HEK293 (cell line): ENCODE measurements around the gene SPEG.

Experiments
- CTCF ChIA-PET: fragments of 350-600 bp; formaldehyde crosslinking; extraction: SDS; loops from one replicate; lab custom pipeline; 2021; ENCODE audit warnings: antibody characterized with exemption; lab: Yijun Ruan, JAX
- POLR2A ChIA-PET: fragments of 300-600 bp; formaldehyde crosslinking; extraction: SDS; loops from one replicate; lab custom pipeline; 2020; ENCODE audit warnings: antibody characterized with exemption, inconsistent platforms; lab: Yijun Ruan, JAX
- H3K27ac ChIP-seq: fragments of 200-500 bp; sonication (Bioruptor generic); 2 replicates; pipeline ENCODE4 v1.5.1; 2014; ENCODE audit warnings: low read depth, low read length, control low read depth, inconsistent platforms; ENCODE audit errors: extremely low read depth
- H3K36me3 ChIP-seq, 2 experiments: fragments of 200-500 bp in 1 of 2; sonication (Bioruptor generic) in 1 of 2; 1 replicate in 1 of 2; 2 replicates in 1 of 2; pipeline ENCODE4 v1.5.1; 2014 to 2017; ENCODE audit warnings: inconsistent platforms in 2 of 2, low read length in 2 of 2; ENCODE audit not compliant: control insufficient read depth in 2 of 2, insufficient read depth in 1 of 2
- H3K4me1 ChIP-seq: fragments of 200-500 bp; sonication (Bioruptor generic); 2 replicates; pipeline ENCODE4 v1.5.1; 2014; ENCODE audit warnings: mild to moderate bottlenecking, low read length, inconsistent platforms; ENCODE audit not compliant: control insufficient read depth, insufficient read depth
- H3K4me3 ChIP-seq: 2 replicates; pipeline ENCODE4 v1.5.1; 2011; ENCODE audit warnings: low read depth, mild to moderate bottlenecking, control low read depth, low read length, moderate library complexity
- H3K9me3 ChIP-seq: fragments of 200-500 bp; sonication (Bioruptor generic); 2 replicates; pipeline ENCODE4 v1.5.1; 2014; ENCODE audit warnings: low read depth, low read length, inconsistent platforms; ENCODE audit not compliant: control insufficient read depth, insufficient read depth
- MEIS1 ChIP-seq: sonication (generic); formaldehyde crosslinking; IDR thresholded peaks from 2 replicates; pipeline ENCODE4 v1.8.1; 2022; ENCODE audit warnings: missing genetic modification reagents, mild to moderate bottlenecking, borderline replicate concordance
- MYNN ChIP-seq: fragments of 450-650 bp; formaldehyde crosslinking; IDR thresholded peaks from 2 replicates; pipeline ENCODE4 v1.5.1; 2016; ENCODE audit warnings: missing biosample characterization, missing genetic modification characterization, borderline replicate concordance
- SP2 ChIP-seq: fragments of 450-650 bp; formaldehyde crosslinking; IDR thresholded peaks from 2 replicates; pipeline ENCODE4 v1.5.1; 2016; ENCODE audit warnings: missing biosample characterization, missing genetic modification characterization
- SP3 ChIP-seq: fragments of 450-650 bp; formaldehyde crosslinking; IDR thresholded peaks from 2 replicates; pipeline ENCODE4 v1.5.1; 2016; ENCODE audit warnings: missing biosample characterization, missing genetic modification characterization
- TCF7L2 ChIP-seq: IDR thresholded peaks from 2 replicates; pipeline ENCODE4 v1.6.1; 2011; ENCODE audit warnings: low read depth, mild to moderate bottlenecking, inconsistent platforms, low read length, moderate library complexity, borderline replicate concordance
- ZBTB17 ChIP-seq: fragments of 450-650 bp; formaldehyde crosslinking; IDR thresholded peaks from 2 replicates; pipeline ENCODE4 v1.5.1; 2016; ENCODE audit warnings: missing biosample characterization, missing genetic modification characterization
- ZBTB21 ChIP-seq: fragments of 450-650 bp; formaldehyde crosslinking; IDR thresholded peaks from 2 replicates; pipeline ENCODE4 v1.5.1; 2017; ENCODE audit warnings: missing biosample characterization, missing genetic modification characterization
- ZBTB8A ChIP-seq: fragments of 450-650 bp; formaldehyde crosslinking; IDR thresholded peaks from 2 replicates; pipeline ENCODE4 v1.5.1; 2016; ENCODE audit warnings: missing biosample characterization, missing genetic modification characterization
- ZFP69B ChIP-seq: fragments of 450-650 bp; formaldehyde crosslinking; IDR thresholded peaks from 2 replicates; pipeline ENCODE4 v1.5.1; 2016; ENCODE audit warnings: missing biosample characterization, missing genetic modification characterization
- ZIC2 ChIP-seq: fragments of 450-650 bp; formaldehyde crosslinking; IDR thresholded peaks from 2 replicates; pipeline ENCODE4 v1.5.1; 2016; ENCODE audit warnings: missing biosample characterization, missing genetic modification characterization
- ZNF157 ChIP-seq: fragments of 450-650 bp; formaldehyde crosslinking; IDR thresholded peaks from 2 replicates; pipeline ENCODE4 v1.5.1; 2016; ENCODE audit warnings: missing biosample characterization, missing genetic modification characterization
- ZNF324 ChIP-seq: fragments of 450-650 bp; formaldehyde crosslinking; IDR thresholded peaks from 2 replicates; pipeline ENCODE4 v1.5.1; 2016; ENCODE audit warnings: missing biosample characterization, missing genetic modification characterization
- ZNF394 ChIP-seq: fragments of 450-650 bp; formaldehyde crosslinking; IDR thresholded peaks from 2 replicates; pipeline ENCODE4 v1.5.1; 2016; ENCODE audit warnings: missing biosample characterization, missing genetic modification characterization, mild to moderate bottlenecking, moderate library complexity, borderline replicate concordance
- ZNF423 ChIP-seq: fragments of 450-650 bp; formaldehyde crosslinking; IDR thresholded peaks from 2 replicates; pipeline ENCODE4 v1.5.1; 2016; ENCODE audit warnings: missing biosample characterization, missing genetic modification characterization
- ZXDB ChIP-seq: fragments of 450-650 bp; formaldehyde crosslinking; IDR thresholded peaks from 2 replicates; pipeline ENCODE4 v1.5.1; 2016; ENCODE audit warnings: missing biosample characterization, missing genetic modification characterization
- TF ChIP-seq, protein P1 (sequence below): fragments of 450-650 bp; formaldehyde crosslinking; IDR thresholded peaks from 2 replicates; pipeline ENCODE4 v1.5.1; 2016; ENCODE audit warnings: missing biosample characterization, missing genetic modification characterization
- TF ChIP-seq, protein P2 (sequence below): fragments of 450-650 bp; formaldehyde crosslinking; conservative IDR thresholded peaks from 2 replicates; pipeline ENCODE4 v1.5.1; 2016; ENCODE audit warnings: low read depth, missing biosample characterization, missing genetic modification characterization
- TF ChIP-seq, protein P3 (sequence below): fragments of 450-650 bp; formaldehyde crosslinking; IDR thresholded peaks from 2 replicates; pipeline ENCODE4 v1.5.1; 2016; ENCODE audit warnings: missing biosample characterization, missing genetic modification characterization
- TF ChIP-seq, protein P4 (sequence below): fragments of 450-650 bp; formaldehyde crosslinking; IDR thresholded peaks from 2 replicates; pipeline ENCODE4 v1.5.1; 2017; ENCODE audit warnings: missing biosample characterization, mild to moderate bottlenecking, missing genetic modification characterization, moderate library complexity

The SPEG gene

DNA sequence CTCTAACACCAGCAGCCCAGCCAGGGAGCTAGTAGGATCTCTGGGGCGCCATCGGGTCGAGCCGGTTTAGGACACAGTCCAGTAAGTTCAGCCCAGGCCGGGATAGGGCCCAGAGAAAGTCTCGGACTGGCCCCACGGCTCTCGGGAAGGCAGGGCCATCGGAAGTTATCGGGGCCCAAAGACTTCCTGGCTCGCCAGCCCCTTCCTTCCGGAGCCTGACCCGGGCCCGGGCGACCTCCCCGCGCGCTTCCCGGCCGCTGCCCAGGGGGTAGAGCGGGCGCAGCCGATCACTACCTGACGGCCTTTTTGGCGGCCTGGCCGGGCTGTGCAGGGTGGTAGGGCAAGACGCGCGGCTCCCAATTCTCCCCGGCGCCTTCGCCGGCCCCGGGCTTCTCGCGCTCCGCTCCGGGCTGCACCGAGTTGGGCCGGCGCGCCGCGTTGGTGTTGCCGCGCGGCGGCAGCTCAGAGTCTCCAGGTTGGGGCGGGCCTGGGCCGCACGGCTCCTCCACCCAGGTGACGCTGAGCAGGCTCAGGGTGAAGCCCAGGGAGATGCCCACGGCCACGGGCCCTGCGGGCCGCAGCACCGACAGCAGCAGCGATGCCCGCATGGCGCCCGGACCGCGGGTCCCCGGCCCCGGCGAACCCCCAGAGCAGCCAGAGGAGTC, 108.4 kb downstream of the SPEG start (continued):
- TF ChIP-seq, protein P1, sequence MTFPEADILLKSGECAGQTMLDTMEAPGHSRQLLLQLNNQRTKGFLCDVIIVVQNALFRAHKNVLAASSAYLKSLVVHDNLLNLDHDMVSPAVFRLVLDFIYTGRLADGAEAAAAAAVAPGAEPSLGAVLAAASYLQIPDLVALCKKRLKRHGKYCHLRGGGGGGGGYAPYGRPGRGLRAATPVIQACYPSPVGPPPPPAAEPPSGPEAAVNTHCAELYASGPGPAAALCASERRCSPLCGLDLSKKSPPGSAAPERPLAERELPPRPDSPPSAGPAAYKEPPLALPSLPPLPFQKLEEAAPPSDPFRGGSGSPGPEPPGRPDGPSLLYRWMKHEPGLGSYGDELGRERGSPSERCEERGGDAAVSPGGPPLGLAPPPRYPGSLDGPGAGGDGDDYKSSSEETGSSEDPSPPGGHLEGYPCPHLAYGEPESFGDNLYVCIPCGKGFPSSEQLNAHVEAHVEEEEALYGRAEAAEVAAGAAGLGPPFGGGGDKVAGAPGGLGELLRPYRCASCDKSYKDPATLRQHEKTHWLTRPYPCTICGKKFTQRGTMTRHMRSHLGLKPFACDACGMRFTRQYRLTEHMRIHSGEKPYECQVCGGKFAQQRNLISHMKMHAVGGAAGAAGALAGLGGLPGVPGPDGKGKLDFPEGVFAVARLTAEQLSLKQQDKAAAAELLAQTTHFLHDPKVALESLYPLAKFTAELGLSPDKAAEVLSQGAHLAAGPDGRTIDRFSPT (tag by site-specific recombination): 0 out of 2 replicates have a peak, but pooled peaks have one; percentile 44
- TF ChIP-seq ZNF394 (tag by site-specific recombination): no peak
- TF ChIP-seq SP2 (tag by site-specific recombination): peak; percentile 55
- TF ChIP-seq ZXDB (tag by site-specific recombination): peak; percentile 15; the same call in 1 of the 2 replicates
- 0 out of 2 replicates have a peak, but pooled peaks have one; percentile 28 for TF ChIP-seq ZNF423
- peak; percentile 10; the same call in 1 of the 2 replicates for TF ChIP-seq ZBTB17 (tag by site-specific recombination)
- no peak for TF ChIP-seq MYNN (tag by site-specific recombination)
- TF ChIP-seq, protein P2, sequence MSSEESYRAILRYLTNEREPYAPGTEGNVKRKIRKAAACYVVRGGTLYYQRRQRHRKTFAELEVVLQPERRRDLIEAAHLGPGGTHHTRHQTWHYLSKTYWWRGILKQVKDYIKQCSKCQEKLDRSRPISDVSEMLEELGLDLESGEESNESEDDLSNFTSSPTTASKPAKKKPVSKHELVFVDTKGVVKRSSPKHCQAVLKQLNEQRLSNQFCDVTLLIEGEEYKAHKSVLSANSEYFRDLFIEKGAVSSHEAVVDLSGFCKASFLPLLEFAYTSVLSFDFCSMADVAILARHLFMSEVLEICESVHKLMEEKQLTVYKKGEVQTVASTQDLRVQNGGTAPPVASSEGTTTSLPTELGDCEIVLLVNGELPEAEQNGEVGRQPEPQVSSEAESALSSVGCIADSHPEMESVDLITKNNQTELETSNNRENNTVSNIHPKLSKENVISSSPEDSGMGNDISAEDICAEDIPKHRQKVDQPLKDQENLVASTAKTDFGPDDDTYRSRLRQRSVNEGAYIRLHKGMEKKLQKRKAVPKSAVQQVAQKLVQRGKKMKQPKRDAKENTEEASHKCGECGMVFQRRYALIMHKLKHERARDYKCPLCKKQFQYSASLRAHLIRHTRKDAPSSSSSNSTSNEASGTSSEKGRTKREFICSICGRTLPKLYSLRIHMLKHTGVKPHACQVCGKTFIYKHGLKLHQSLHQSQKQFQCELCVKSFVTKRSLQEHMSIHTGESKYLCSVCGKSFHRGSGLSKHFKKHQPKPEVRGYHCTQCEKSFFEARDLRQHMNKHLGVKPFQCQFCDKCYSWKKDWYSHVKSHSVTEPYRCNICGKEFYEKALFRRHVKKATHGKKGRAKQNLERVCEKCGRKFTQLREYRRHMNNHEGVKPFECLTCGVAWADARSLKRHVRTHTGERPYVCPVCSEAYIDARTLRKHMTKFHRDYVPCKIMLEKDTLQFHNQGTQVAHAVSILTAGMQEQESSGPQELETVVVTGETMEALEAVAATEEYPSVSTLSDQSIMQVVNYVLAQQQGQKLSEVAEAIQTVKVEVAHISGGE (tag by site-specific recombination): peak; percentile 71
- TF ChIP-seq, all 188 proteins: peak for 16

DNA sequence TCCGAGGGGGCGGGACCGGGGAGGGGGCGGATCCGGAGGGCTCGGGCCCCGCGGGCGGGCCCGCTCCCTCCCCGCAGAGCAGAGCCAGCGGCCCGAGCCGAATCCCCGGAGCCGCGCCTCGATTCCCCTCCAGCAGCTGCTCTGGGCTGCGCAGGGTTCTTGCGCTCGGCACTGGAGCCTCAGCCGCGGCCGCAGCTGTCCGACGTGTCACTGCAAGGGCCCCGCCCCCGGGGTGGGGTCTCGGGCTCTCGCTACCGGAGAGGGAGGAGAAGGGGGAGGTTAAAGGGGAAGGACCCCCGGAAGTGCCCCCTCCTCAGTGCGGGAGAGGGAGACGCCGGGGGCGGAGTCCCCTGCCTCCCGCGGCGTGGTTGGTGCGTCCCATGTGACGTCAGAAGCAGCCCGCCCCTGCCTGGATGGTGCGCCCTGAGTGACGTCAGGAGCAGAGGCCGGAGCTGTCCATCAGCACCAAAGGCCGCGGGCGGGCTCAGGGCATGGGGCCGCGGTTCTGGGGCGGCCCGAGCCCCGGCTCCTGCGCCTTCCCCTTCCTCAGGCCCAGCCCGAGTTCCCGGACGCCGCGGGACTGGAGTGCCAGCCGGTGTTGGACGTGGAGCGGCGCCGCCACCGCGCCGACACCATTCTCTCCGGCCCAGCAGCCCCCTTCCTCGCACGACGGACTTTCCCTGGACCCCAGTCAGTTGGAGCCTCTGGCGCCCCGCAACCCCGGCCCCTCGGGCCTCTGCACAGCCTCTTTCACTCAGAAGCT, 109.1 kb downstream of the SPEG start, which contains the start of the genes CHPF and TMEM198:
Gene CHPF (minus strand): TSS at position 214 of the 763 bp plus-strand sequence. CDS start 271 bp downstream, outside the sequence.
Gene TMEM198 (plus strand): TSS at position 433 of the 763 bp plus-strand sequence. CDS start 700 bp downstream, outside the sequence.
- Histone ChIP-seq H3K4me1 (no peaks in the 10 kb centered on the region), H3K36me3 (peaks cover 0 to 30% of the 10 kb centered on the region in 2 experiments; a peak in 1 of 3 replicates), H3K27ac (peak within 1 kb of the TSS; percentile 73; the same call in 1 of the 2 replicates), H3K9me3 (no peaks in the 10 kb centered on the region), H3K4me3 (peak within 1 kb of the TSS; percentile 69)
- CTCF ChIA-PET: interaction anchor here (0.6 to 7.2 kb wide), 6 partner anchors 14 to 1549 kb away, joined by 3 to 112 read pairs (median 8); no protein-coding TSS in a partner anchor
- POLR2A ChIA-PET: interaction anchor here (0.7 to 2.1 kb wide), 9 partner anchors 9 to 337 kb away, joined by 3 to 18 read pairs (median 5); partner anchors contain the start of genes DNPEP, GMPPA, OBSL1 and STK11IP
- TF ChIP-seq, protein P3, sequence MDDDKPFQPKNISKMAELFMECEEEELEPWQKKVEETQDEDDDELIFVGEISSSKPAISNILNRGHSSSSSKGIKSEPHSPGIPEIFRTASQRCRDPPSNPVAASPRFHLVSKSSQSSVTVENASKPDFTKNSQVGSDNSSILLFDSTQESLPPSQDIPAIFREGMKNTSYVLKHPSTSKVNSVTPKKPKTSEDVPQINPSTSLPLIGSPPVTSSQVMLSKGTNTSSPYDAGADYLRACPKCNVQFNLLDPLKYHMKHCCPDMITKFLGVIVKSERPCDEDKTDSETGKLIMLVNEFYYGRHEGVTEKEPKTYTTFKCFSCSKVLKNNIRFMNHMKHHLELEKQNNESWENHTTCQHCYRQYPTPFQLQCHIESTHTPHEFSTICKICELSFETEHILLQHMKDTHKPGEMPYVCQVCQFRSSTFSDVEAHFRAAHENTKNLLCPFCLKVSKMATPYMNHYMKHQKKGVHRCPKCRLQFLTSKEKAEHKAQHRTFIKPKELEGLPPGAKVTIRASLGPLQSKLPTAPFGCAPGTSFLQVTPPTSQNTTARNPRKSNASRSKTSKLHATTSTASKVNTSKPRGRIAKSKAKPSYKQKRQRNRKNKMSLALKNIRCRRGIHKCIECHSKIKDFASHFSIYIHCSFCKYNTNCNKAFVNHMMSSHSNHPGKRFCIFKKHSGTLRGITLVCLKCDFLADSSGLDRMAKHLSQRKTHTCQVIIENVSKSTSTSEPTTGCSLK: no peak
- peak; percentile 91 for TF ChIP-seq SP2 (tag by site-specific recombination)
- peak; percentile 80 for TF ChIP-seq ZBTB8A (tag by site-specific recombination)
- TF ChIP-seq ZFP69B (tag by site-specific recombination): 0 out of 2 replicates have a peak, but pooled peaks have one; percentile 22
- TF ChIP-seq, protein P2 (tag by site-specific recombination): peak; percentile 96
- TF ChIP-seq ZNF157 (tag by site-specific recombination): no peak
- TF ChIP-seq MEIS1 (CRISPR knock-in tag): no peak
- TF ChIP-seq, protein P4, sequence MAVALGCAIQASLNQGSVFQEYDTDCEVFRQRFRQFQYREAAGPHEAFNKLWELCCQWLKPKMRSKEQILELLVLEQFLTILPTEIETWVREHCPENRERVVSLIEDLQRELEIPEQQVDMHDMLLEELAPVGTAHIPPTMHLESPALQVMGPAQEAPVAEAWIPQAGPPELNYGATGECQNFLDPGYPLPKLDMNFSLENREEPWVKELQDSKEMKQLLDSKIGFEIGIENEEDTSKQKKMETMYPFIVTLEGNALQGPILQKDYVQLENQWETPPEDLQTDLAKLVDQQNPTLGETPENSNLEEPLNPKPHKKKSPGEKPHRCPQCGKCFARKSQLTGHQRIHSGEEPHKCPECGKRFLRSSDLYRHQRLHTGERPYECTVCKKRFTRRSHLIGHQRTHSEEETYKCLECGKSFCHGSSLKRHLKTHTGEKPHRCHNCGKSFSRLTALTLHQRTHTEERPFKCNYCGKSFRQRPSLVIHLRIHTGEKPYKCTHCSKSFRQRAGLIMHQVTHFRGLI (tag by site-specific recombination): no peak
- peak; percentile 94 for TF ChIP-seq ZBTB21
- TF ChIP-seq TCF7L2: no peak
- peak; percentile 32; the same call in 1 of the 2 replicates for TF ChIP-seq ZNF324 (tag by site-specific recombination)
- TF ChIP-seq SP3 (tag by site-specific recombination): peak; percentile 96
- peak; percentile 44 for TF ChIP-seq ZIC2 (tag by site-specific recombination)
